Fibroblast of the aortic adventitia (primary cell): ENCODE data around the gene AP4M1. TPM values are rescaled to one million over a fixed set of nuclear protein-coding genes. Genes with fewer than 3 reads are reported as not detected.

Experiments
- DNase-seq: peaks from one replicate; pipeline ENCODE4 v3.0.0-alpha.2; 2010; ENCODE audit warnings: low read depth
- H3K4me3 ChIP-seq: 2 replicates; pipeline ENCODE4 v1.5.1; 2011; ENCODE audit warnings: low read depth, mild to moderate bottlenecking, control low read depth, low read length, moderate library complexity
- CTCF ChIP-seq: IDR thresholded peaks from 2 replicates; pipeline ENCODE4 v1.5.1; 2011; ENCODE audit warnings: mild to moderate bottlenecking, low read length, control low read depth, inconsistent platforms; ENCODE audit not compliant: insufficient read depth
- total RNA-seq: library from RNA; depleted of rRNA; stranded (reverse); fragments of >200 nt; gene quantifications from 2 replicates; pipeline ENCODE4 v1.2.3, GENCODE V29; 2012; ENCODE audit warnings: low replicate concordance

AP4M1 gene
- total RNA-seq, 1 donor: 17.6 TPM

DNA sequence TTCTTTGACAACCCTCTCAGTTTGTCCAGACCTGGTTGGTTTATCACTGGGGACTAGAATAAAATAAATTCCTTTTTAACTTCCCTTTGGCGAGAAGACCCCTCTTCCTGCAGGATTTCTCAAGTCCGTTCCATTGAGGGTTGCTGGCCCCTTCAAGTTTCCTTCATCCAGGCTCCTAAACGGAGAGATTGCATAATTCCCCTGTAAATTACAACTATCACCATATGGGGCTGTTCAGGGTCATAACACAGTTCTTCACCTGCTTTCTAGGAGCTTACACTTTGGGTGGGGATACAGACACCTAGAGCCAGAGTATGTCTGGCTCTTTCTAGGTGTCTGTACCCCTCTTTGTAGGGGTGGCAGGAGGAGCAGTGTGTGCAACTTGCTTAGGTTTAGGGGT lies 15.9 kb upstream of the AP4M1 start:
- no peak for TF ChIP-seq CTCF
- H3K4me3 ChIP-seq: no peak overlapping the region
- no peak for DNase-seq

GRCh38 chr7:100087055-100087750 lies 14.2 kb upstream of the AP4M1 start:
- H3K4me3 ChIP-seq: no peak overlapping the region
- no peak for TF ChIP-seq CTCF
- peak; percentile 100 for DNase-seq

- TF ChIP-seq CTCF: no peak
Measured at GRCh38 chr7:100088095-100088620, 13.3 kb upstream of the AP4M1 start.

GRCh38 chr7:100088621-100089457 lies 12.6 kb upstream of the AP4M1 start, which contains the start of gene COPS6:
TSS of gene COPS6 (plus strand) at chr7:100088969. CDS start at chr7:100088991, 22 bp downstream.
- no peak for TF ChIP-seq CTCF

More at GRCh38 chr7:100088095-100088620, 13.3 kb upstream of the AP4M1 start:
- no peak for DNase-seq
- H3K4me3 ChIP-seq: peak overlapping the region; percentile 96

GRCh38 chr7:100089458-100090196 lies 11.8 kb upstream of the AP4M1 start:
- peak; percentile 53 for DNase-seq
- H3K4me3 ChIP-seq: peak overlapping the region; percentile 96
- TF ChIP-seq CTCF: no peak

More at GRCh38 chr7:100088621-100089457, 12.6 kb upstream of the AP4M1 start, which contains the start of gene COPS6:
- DNase-seq: peak; percentile 69
- peak within 1 kb of the TSS; percentile 96 for H3K4me3 ChIP-seq
